ENCODE results near the gene CXCL16. TPM values are rescaled to one million over a fixed set of nuclear protein-coding genes. Genes with fewer than 3 reads are reported as not detected.

The CXCL16 gene
- total and polyA plus RNA-seq, 2 donors (not counting 1 experiment from before 2014, with no cell fraction given): 0.83 to 2.0 TPM

DNA sequence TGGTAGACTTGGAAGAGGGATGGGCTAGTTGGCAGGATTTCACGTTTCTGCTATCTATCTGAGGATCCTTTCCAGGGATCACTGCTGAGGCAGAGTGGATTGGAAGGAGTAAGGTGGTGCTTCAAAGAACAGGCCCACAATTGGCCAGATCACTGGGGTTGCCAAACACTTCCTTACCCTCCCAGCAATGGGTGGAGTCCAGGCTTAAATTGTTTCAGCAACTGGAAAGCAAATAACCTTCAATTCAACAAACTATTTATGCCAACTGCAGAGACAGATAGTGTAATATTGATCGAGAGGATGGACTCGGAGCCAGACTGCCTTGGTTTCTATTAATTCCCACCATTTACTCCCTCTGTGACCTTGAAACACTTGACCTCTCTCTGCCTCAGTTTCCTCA, 27.2 kb downstream of the CXCL16 start:
- Histone ChIP-seq H3K27me3 (ENCODE audit: control insufficient read depth, insufficient read depth, low read length) (no peaks in the 10 kb centered on the region), H3K9ac (ENCODE audit: insufficient read depth, low read length) (no peak overlapping the region), H4K20me1 (ENCODE audit: control insufficient read depth, extremely low read depth, insufficient read depth, low read length) (no peaks in the 10 kb centered on the region), H3K27ac (ENCODE audit: insufficient read depth, low read length) (no peak overlapping the region), H3K9me3 (ENCODE audit: control insufficient read depth, insufficient read depth, low read depth, low read length) (no peaks in the 10 kb centered on the region), H2AFZ (ENCODE audit: low read length) (no peak overlapping the region), H3K36me3 (ENCODE audit: control insufficient read depth, insufficient read depth, low read length) (no peaks in the 10 kb centered on the region), H3K79me2 (ENCODE audit: control insufficient read depth, insufficient read depth, low read length) (no peaks in the 10 kb centered on the region), H3K4me2 (ENCODE audit: extremely low read depth, insufficient read depth, low read length) (no peak overlapping the region), H3K4me1 (ENCODE audit: control insufficient read depth, extremely low read depth, insufficient read depth, low read length) (peaks cover 5% of the 10 kb centered on the region), H3K4me3 (replicated peaks in 1 of 4; ENCODE audit: control extremely low read depth in 1 of 4, insufficient read depth in 1 of 4, low read depth in 3 of 4, low read length in 4 of 4) (no peak overlapping the region)
- TF ChIP-seq EZH2 (IDR thresholded peaks at IDR 0.05; ENCODE audit: low read length, missing control alignments) (no peak), CTCF (conservative IDR thresholded peaks at IDR 0.05 in 1 of 2, IDR thresholded peaks at IDR 0.05 in 1 of 2; ENCODE audit: low read depth in 1 of 2, low read length in 2 of 2) (no peak)
- DNase-seq (ENCODE audit: low read depth in 2 of 2): no peak

DNA sequence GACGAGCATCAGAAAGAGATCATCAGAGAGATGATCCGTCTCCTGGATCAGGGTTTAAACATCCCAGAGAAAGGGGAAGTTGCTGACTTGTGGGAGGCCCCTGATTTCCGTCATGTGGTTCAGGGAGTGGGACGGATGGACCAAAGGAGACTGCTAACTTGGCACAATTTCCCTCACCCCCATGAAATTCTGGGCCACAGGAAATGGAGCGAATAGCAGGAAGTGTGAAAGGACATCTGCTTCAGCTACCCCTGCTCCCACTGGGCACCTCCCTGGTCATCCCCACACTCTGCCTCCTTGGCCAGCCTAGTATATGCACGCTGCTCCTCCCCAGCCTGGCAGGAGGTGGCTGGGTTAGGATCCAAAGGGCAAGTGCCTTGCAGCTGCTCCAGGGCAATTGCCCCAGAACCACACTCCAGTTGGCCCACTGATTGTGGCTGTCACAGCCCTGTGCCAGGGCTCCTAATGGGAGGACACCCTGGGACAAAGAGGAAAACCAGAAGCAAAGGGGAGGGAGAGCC, 28.0 kb downstream of the CXCL16 start:
- H3K4me1 ChIP-seq (ENCODE audit: control insufficient read depth, extremely low read depth, insufficient read depth, low read length): peaks cover 5% of the 10 kb centered on the region
- H4K20me1 ChIP-seq (ENCODE audit: control insufficient read depth, extremely low read depth, insufficient read depth, low read length): no peaks in the 10 kb centered on the region
- no peaks in the 10 kb centered on the region for H3K36me3 ChIP-seq (ENCODE audit: control insufficient read depth, insufficient read depth, low read length)
- no peak overlapping the region for H3K9ac ChIP-seq (ENCODE audit: insufficient read depth, low read length)
- no peak overlapping the region for H2AFZ ChIP-seq (ENCODE audit: low read length)
- no peak overlapping the region for H3K4me2 ChIP-seq (ENCODE audit: extremely low read depth, insufficient read depth, low read length)
- no peak overlapping the region for H3K27ac ChIP-seq (ENCODE audit: insufficient read depth, low read length)
- DNase-seq (ENCODE audit: low read depth in 2 of 2): no peak
- no peak for TF ChIP-seq CTCF (conservative IDR thresholded peaks at IDR 0.05 in 1 of 2, IDR thresholded peaks at IDR 0.05 in 1 of 2; ENCODE audit: low read depth in 1 of 2, low read length in 2 of 2)
- TF ChIP-seq EZH2 (IDR thresholded peaks at IDR 0.05; ENCODE audit: low read length, missing control alignments): no peak
- no peaks in the 10 kb centered on the region for H3K79me2 ChIP-seq (ENCODE audit: control insufficient read depth, insufficient read depth, low read length)
- no peak overlapping the region for H3K4me3 ChIP-seq (replicated peaks in 1 of 4; ENCODE audit: control extremely low read depth in 1 of 4, insufficient read depth in 1 of 4, low read depth in 3 of 4, low read length in 4 of 4)
- no peaks in the 10 kb centered on the region for H3K9me3 ChIP-seq (ENCODE audit: control insufficient read depth, insufficient read depth, low read depth, low read length)
- H3K27me3 ChIP-seq (ENCODE audit: control insufficient read depth, insufficient read depth, low read length): no peaks in the 10 kb centered on the region

- H3K27me3 ChIP-seq (ENCODE audit: control insufficient read depth, insufficient read depth, low read length): no peaks in the 10 kb centered on the region
- H3K4me2 ChIP-seq (ENCODE audit: extremely low read depth, insufficient read depth, low read length): peak overlapping the region; percentile 90
- peak overlapping the region; percentile 53 to 66 (median 60) for H3K4me3 ChIP-seq (replicated peaks in 1 of 4; ENCODE audit: control extremely low read depth in 1 of 4, insufficient read depth in 1 of 4, low read depth in 3 of 4, low read length in 4 of 4)
- H3K27ac ChIP-seq (ENCODE audit: insufficient read depth, low read length): peak overlapping the region; percentile 17
- no peak overlapping the region for H2AFZ ChIP-seq (ENCODE audit: low read length)
- H3K79me2 ChIP-seq (ENCODE audit: control insufficient read depth, insufficient read depth, low read length): no peaks in the 10 kb centered on the region
- TF ChIP-seq EZH2 (IDR thresholded peaks at IDR 0.05; ENCODE audit: low read length, missing control alignments) (no peak), CTCF (conservative IDR thresholded peaks at IDR 0.05 in 1 of 2, IDR thresholded peaks at IDR 0.05 in 1 of 2; ENCODE audit: low read depth in 1 of 2, low read length in 2 of 2) (no peak)
- peaks cover 7% of the 10 kb centered on the region for H3K4me1 ChIP-seq (ENCODE audit: control insufficient read depth, extremely low read depth, insufficient read depth, low read length)
- no peaks in the 10 kb centered on the region for H3K9me3 ChIP-seq (ENCODE audit: control insufficient read depth, insufficient read depth, low read depth, low read length)
- DNase-seq (ENCODE audit: low read depth in 2 of 2): no peak
- H4K20me1 ChIP-seq (ENCODE audit: control insufficient read depth, extremely low read depth, insufficient read depth, low read length): no peaks in the 10 kb centered on the region
- H3K9ac ChIP-seq (ENCODE audit: insufficient read depth, low read length): peak overlapping the region; percentile 38
- no peaks in the 10 kb centered on the region for H3K36me3 ChIP-seq (ENCODE audit: control insufficient read depth, insufficient read depth, low read length)
Observed at GRCh38 chr17:4710693-4711634, 28.8 kb downstream of the CXCL16 start.

Measured in fibroblast of lung (primary cell).